Heart right ventricle (tissue), 16 donors: ENCODE data around the gene CDRT15L2. TPM values are rescaled to one million over a fixed set of nuclear protein-coding genes. Genes with fewer than 3 reads are reported as not detected.
A peak's percentile ranks its signal among the peaks of the same experiment; 100 is the strongest.
"Not testable (repeated sequence)": the region's sequence is repeated elsewhere in the genome, so short reads cannot be mapped to it uniquely, and the experiment has no call there.

Experiments
- ATAC-seq, 8 donors: fragments of 200-7000 bp; cut with Tn5 transposase; one replicate each; pipeline ENCODE4 v1.9.1; 2020; ENCODE audit warnings: mild to moderate bottlenecking in 8 of 8, moderate library complexity in 8 of 8, moderate number of reproducible peaks in 1 of 8
- DNase-seq, 2 donors: peaks; one replicate each; pipeline ENCODE4 v3.0.0-alpha.2; 2020
- H3K27ac ChIP-seq, 10 donors: fragments of 200-600 bp; sonication (generic) in 2 of 10; one replicate each; pipeline versions ENCODE4 v1.5.0 to v1.8.0; 2020 to 2022; ENCODE audit warnings: mild to moderate bottlenecking in 3 of 10
- H3K27me3 ChIP-seq, 7 donors: fragments of 200-600 bp; one replicate each; pipeline ENCODE4 v1.8.0; 2021 to 2022; ENCODE audit warnings: mild to moderate bottlenecking in 2 of 7
- H3K36me3 ChIP-seq, 9 donors: fragments of 200-600 bp; sonication (generic) in 1 of 9; one replicate each; pipeline versions ENCODE4 v1.5.0 to v1.8.0; 2020 to 2022; ENCODE audit warnings: mild to moderate bottlenecking in 2 of 9
- H3K4me1 ChIP-seq, 9 donors: fragments of 200-600 bp; sonication (generic) in 1 of 9; one replicate each; pipeline versions ENCODE4 v1.5.0 to v1.8.0; 2020 to 2022; ENCODE audit warnings: mild to moderate bottlenecking in 4 of 9
- H3K4me3 ChIP-seq, 10 donors: fragments of 200-600 bp; sonication (generic) in 2 of 10; one replicate each; pipeline versions ENCODE4 v1.5.0 to v1.8.0; 2020 to 2022; ENCODE audit warnings: mild to moderate bottlenecking in 7 of 10, moderate library complexity in 2 of 10
- H3K9me3 ChIP-seq, 11 donors: fragments of 200-600 bp in 10 of 11; sonication (generic) in 2 of 11; one replicate each; pipeline versions ENCODE4 v1.5.0 to v1.8.0; 2013 to 2022; ENCODE audit warnings: mild to moderate bottlenecking in 2 of 11, control low read depth in 1 of 11, moderate library complexity in 1 of 11
- WGBS, 2 donors: extraction: QIAGEN DNeasy Blood & Tissue Kit; methylation state at CpG; one replicate each; pipeline ENCODE4 v1.1.7; 2013; ENCODE audit warnings: inconsistent platforms in 1 of 2; 5-methylcytosine and 5-hydroxymethylcytosine counted together
- intact Hi-C, 10 donors: fragments of 100-400 bp; cut with DNase I; formaldehyde crosslinking; loops; one replicate each; pipeline versions ENCODE4 v1.11.1 to v1.14.2; 2022
- polyA plus RNA-seq, 2 donors: library from polyadenylated mRNA; stranded (reverse); fragments of 200-250 nt; gene quantifications; one replicate each; pipeline ENCODE4 v1.2.3, GENCODE V29; 2013
- total RNA-seq, 10 donors: library from RNA; stranded (reverse); fragmentation: NEBNext Ultra II Directional in 3 of 10; extraction: Animal tissue kit (Norgen Biotek cat#: 25700) in 3 of 10; gene quantifications; one replicate each; pipeline versions ENCODE4 v1.2.1 to v1.2.4, GENCODE V29; 2021 to 2023
- TF ChIP-seq, protein P1 (sequence below), 9 donors: fragments of 200-600 bp; sonication (generic) in 2 of 9; IDR thresholded peaks; one replicate each; pipeline versions ENCODE4 v1.5.0 to v1.8.0; 2021 to 2022; ENCODE audit warnings: antibody characterized with exemption in 9 of 9, mild to moderate bottlenecking in 5 of 9, moderate library complexity in 1 of 9
- donor health status: Arrhythmogenic right ventricular cardiomyopathy.
- donor health status: ischemic (EF 13 %, LVEDD 7.1; RV severe dilation, severe dysfunction).
- donor health status: healthy with polysubstance abuse.
- donor health status: DM: no; HTN: yes; CAD: no.
- donor health status: DM: no; HTN: no; CAD: no.
- donor health status: ischemic (EF 25% LVEDD 6.9; RV normal size, moderate dysfunction).
- donor health status: ischemic (EF 25% LVEDD 5.7; RV mildly dilated, moderate dysfunction).
- donor health status: healthy.
- donor health status: DM: yes; HTN: yes; CAD: no.
- donor health status: Ischemic cardiomyopathy.
- donor health status: ischemic (EF 35%, LVEDD 5.7; RV mildly dilated, moderate dysfunction).
- donor health status: nonischemic (EF 11% LVEDD 7.7; RV severe dilation, severe dysfunction).
- donor health status: DM: yes; HTN: yes; CAD: no.
- donor health status: PGD.
- donor health status: ischemic (EF 29% LVEDD 5.4; RV normal size, mild dysfunction).
- donor health status: nonischemic (EF 23%, LVEDD 6.1; RV moderate dilation, normal function).

The CDRT15L2 gene
- total and polyA plus RNA-seq, 12 donors: not detected

GRCh38 chr17:20613248-20613647 lies 33.7 kb downstream of the CDRT15L2 start:
- 89 to 92% methylated on average over 16 of the region's 16 CpGs for WGBS, 2 donors

GRCh38 chr17:20613905-20614304 lies 34.4 kb downstream of the CDRT15L2 start:
- TF ChIP-seq, protein P1, sequence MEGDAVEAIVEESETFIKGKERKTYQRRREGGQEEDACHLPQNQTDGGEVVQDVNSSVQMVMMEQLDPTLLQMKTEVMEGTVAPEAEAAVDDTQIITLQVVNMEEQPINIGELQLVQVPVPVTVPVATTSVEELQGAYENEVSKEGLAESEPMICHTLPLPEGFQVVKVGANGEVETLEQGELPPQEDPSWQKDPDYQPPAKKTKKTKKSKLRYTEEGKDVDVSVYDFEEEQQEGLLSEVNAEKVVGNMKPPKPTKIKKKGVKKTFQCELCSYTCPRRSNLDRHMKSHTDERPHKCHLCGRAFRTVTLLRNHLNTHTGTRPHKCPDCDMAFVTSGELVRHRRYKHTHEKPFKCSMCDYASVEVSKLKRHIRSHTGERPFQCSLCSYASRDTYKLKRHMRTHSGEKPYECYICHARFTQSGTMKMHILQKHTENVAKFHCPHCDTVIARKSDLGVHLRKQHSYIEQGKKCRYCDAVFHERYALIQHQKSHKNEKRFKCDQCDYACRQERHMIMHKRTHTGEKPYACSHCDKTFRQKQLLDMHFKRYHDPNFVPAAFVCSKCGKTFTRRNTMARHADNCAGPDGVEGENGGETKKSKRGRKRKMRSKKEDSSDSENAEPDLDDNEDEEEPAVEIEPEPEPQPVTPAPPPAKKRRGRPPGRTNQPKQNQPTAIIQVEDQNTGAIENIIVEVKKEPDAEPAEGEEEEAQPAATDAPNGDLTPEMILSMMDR (IDR thresholded peaks at IDR 0.05): no peak
- intact Hi-C loops: no loop called here
- ATAC-seq (no peak), DNase-seq (no peak)
- 90 to 92% methylated on average over 13 of the region's 13 CpGs for WGBS, 2 donors
- H3K4me1 ChIP-seq: no peaks in the 10 kb centered on the region
- H3K36me3 ChIP-seq: no peaks in the 10 kb centered on the region
- no peak overlapping the region for H3K27ac ChIP-seq
- H3K4me3 ChIP-seq: no peak overlapping the region
- H3K9me3 ChIP-seq: no peaks in the 10 kb centered on the region
- no peaks in the 10 kb centered on the region for H3K27me3 ChIP-seq

More at GRCh38 chr17:20613248-20613647, 33.7 kb downstream of the CDRT15L2 start:
- no peaks in the 10 kb centered on the region for H3K27me3 ChIP-seq
- TF ChIP-seq, protein P1 (IDR thresholded peaks at IDR 0.05): no peak
- H3K27ac ChIP-seq: no peak overlapping the region
- no peaks in the 10 kb centered on the region for H3K36me3 ChIP-seq
- H3K4me1 ChIP-seq: no peaks in the 10 kb centered on the region
- ATAC-seq: peak in 1 of 8 donors; percentile 17
- H3K9me3 ChIP-seq: no peaks in the 10 kb centered on the region
- DNase-seq: no peak
- intact Hi-C loops: no loop called here
- H3K4me3 ChIP-seq: no peak overlapping the region

DNA sequence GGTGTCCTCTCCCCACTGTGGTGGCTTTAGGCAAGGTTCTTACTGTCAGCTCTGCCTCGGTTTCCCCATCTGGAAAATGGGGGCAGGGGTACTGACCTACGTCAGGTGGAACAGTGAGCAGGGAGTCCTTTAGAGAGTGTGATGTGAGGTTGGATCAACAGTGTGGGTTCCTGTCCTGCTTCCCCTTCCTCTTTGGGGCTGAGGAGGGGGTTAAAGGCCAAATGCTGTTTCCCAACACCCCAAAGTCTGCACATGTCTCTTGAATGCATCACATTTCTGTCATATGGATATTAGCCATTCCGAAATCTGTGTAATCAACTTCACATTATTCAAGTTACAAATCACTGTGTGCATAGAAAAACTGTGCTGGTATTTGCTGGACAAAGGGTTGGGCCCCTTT lies 35.9 kb downstream of the CDRT15L2 start:
- H3K36me3 ChIP-seq, H3K4me1 ChIP-seq, DNase-seq, intact Hi-C loops, H3K27me3 ChIP-seq, ATAC-seq, H3K4me3 ChIP-seq, H3K27ac ChIP-seq, H3K9me3 ChIP-seq: not testable (repeated sequence)
- WGBS, 2 donors: 80 to 90% methylated on average over 3 of the region's 3 CpGs

Other genes starting within 250 kb of the CDRT15L2 start
- gene LGALS9B, start 112.2 kb upstream of the CDRT15L2 start, total RNA-seq: not detected
- not detected for gene LGALS9B, start 112.2 kb upstream of the CDRT15L2 start, polyA plus RNA-seq